GM19240 (cell line): ENCODE measurements around the gene TMEM135.
"Not testable (repeated sequence)": the region's sequence is repeated elsewhere in the genome, so short reads cannot be mapped to it uniquely, and the experiment has no call there.

Experiments used
- DNase-seq: peaks from one replicate; pipeline ENCODE4 v3.0.0; 2011; ENCODE audit warnings: low spot score; ENCODE audit not compliant: insufficient read length

TMEM135 gene

DNA sequence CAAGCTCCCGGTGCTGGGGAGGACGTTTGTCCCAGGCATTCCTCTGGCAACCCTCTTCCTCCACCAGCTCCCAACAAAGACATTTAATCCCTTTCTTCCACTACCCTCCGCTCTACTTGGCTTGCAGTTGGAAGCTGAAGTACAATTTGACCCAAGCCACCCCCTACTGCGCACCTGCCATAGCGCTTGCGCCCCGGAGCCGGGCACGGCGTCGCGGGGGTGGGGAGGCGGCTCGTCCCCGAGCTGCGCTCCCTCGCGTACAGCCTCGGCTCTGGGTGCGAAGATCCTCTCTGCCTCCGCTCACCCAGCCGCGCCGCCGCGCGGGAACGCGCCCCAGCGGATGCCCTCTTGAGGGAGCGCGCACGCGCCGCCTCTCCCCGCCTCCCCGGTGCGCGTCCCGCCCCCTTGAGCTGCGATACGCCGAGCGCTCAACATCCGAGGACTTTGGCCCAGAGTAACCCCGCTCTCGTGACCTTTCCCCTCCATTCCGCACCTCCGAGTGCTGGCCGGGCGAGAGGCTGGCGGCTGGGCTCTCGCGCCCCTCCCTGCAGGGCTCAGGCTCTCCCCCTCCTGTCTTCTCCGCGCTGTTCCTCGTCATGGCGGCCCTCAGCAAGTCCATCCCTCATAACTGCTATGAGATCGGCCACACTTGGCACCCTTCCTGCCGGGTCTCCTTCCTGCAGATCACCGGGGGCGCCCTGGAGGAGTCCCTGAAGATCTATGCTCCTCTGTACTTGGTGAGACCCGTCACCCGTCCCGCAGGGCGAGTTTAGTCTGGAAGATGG lies at the start of gene TMEM135:
Gene TMEM135, plus strand, starts transcription at position 485 of the 785 bp plus-strand sequence. Its CDS starts 112 bp downstream, at position 597.
- peak; percentile 92 for DNase-seq

DNA sequence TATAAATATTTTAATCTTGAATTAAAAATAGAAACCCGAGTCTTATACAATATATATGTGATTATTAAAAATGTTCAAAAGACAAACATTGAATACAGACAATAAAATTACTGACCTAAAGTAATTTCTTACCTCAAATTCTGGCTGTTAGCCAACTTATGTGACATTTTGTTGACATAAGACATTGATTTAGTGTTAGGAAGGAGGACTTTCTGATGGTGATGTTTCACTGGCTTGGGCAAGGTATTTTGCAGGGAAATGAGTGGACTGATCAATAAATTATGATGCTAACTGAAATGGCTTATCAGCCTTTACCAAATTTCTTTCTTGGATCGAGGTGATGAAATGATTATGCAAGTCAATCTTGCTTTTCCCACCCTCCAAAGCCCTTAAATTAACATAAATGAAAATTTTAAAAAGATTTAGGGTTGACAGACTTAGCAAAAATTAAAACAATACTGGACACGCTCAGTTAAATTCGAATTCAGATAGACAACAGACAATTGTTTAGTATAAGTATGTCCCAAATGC lies 49.3 kb upstream of the TMEM135 start:
- no peak for DNase-seq

DNA sequence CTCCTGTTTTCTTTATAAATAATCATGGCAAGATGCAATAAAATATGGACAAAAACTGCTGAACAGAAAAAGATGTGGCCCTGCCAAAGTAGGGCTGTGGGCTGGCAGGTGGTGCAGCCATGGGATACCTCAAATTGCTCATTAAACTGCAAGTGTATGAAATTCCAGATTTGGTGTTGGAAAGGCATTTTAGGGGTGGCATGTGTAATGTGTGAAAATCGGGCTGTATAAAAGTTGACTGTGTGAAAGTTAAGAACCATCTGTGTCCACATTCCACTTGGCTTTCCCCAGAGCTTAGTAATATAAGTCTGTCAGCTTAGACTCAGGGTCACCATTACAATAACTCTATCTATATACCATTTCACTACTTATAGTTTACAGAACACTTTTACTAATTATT lies 47.7 kb upstream of the TMEM135 start:
- no peak for DNase-seq

DNA sequence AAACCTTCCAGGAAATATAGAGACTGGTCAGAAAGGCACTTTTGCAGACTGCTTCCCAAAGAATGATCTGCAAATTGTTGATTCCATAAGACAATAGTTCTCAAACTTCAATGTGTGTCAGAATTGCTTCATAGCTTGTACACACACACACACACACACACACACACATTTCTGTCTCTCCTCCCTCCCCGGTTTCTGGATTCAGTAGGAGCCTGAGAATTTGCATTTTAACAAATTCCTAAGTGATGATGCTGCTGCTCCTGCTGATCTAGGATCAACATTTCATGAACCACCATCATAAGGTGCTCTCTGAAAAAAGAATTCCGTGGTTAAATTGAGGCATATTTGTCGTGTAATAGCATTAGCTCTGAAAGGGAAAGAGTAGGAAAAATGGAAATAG lies 47.2 kb upstream of the TMEM135 start:
- no peak for DNase-seq

DNA sequence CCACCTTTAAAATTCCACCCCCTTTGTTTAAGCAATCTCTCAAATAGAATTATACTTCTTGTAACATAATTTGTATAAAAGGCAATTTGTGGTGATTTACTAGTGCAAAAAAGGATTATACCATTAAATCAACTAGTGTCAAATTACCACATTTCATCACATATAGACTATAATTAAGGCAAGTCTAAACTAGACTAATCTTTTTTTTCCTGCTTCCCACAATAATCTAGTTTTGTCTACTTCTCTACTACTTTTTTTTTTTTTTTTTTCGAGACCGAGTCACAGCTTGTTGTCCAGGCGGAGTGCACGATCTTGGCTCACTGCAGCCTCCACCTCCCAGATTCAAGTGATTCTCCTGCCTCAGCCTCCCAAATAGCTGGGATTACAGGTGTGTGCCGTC lies 46.4 kb upstream of the TMEM135 start:
- no peak for DNase-seq

DNA sequence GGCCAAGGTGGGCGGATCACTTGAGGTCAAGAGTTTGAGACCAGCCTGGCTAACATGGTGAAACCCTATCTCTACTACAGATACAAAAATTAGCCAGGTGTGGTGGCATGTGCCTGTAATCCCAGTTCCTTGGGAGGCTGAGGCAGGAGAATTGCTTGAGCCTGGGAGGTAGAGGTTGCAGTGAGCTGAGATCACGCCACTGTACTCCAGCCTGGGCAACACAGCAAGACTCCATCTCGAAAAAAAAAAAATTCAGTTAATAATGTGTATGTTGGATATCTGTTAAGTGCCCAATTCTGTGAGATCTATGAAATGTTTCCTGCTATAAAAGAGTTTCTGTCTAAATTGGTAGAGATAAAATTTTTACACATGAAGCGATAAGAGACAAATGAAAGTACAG lies 45.4 kb upstream of the TMEM135 start:
- DNase-seq = not testable (repeated sequence)

DNA sequence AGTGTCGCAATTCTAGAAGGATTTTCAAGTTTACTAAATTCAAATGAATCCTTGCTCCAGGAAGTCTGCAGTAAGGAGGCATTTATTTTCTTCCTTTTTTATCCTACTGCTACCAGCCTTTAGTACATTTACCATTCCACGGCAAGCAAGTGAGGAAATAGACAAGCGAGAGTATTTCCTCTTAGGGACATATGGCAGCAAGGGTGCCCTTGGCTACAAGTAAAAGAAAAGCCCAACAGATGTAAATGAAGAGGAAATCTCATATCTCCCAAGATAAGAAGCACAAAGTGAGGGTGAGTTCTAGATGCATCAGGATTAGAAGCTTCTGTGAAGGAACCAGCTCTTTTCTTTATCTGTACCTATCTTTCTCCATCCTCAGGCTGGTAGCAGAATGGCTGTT lies 44.7 kb upstream of the TMEM135 start:
- DNase-seq = no peak

DNA sequence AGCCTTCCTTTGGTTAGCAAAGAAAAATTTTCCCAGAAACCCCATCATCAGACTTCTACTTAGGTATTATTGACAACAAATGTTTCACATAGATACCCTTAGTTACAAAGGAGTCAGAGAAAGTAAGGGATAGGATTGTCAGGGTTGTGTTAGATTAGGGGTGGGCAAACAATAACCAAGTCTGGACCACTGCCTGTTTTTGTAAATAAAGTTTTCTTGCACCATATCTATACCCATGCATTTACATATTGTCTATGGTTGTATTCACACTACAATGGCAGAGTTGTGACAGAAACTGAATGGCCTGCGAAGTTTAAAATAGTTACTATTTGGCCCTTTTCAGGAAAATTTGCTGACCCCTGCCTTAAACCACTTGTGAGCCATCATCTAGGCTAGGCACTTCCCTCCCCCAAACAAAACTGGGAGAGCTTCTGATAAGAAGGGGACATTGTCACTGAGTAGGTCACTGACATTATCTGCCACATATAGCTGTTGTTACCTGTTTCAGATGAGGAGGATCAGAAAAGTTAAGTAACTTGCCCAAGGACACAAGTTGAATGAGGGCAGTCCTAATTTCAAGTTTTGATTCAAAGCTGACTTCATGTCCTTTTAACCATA lies 40.7 kb upstream of the TMEM135 start:
- no peak for DNase-seq

DNA sequence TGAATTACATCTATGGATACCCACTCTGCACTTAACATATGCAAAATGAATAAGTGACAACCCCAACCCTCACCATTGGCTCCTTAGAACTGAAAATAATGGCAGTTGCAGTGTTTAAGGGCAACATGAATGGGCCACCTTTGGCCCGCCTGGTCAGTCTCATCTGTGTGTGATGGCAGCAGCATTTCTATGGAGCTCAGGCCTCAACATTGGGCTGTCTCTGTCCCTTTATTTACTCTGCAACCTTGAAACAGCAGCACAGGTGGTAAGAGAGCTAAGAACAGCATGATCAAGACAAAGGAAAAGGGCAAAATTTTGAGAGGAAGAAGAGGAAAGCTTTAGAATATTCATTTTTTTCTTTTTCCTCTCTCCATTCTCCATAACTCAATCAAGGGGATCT lies 38.3 kb upstream of the TMEM135 start:
- no peak for DNase-seq

DNA sequence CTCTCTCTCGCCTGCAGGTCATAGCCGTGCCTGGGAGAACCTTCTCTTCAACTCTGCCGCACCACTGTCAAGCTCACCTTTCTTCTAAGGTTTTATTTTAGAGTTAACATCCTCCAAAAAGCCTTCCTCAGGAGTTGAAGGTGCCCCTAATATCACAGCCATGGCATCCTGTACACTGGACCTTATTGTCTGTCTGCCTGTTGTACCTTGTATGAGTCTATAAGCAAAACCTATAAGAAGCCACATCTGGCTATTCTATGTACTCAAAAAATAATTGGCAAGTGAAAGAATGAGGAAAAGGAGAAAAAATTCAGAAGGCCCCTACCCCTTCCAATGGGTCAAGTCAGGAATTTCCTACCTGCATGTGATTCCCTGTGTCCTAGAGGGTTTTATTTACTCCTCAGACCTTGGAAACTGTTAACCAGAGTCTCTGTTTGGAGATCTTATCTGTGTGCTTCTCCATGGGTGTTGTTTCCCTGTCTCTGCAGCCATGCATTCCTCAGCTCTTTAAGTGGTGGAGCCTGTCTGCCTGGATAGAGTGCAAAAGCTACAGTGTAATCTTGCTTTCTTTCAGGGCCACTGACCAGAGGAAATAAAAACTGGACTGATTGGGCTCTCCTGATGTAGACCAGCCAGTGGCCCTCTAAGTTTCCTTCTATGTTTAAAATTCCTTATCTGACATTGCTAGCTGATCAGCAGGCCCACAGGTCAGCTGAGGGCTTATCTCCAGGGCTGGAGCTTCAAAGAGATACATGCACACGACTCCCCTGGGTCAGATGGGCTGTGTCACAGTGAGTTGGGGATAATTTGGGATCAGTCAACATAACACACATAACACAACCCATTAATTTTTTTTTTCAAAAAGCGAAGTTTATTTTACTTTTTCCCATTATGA lies 37.6 kb upstream of the TMEM135 start:
- DNase-seq = no peak

DNA sequence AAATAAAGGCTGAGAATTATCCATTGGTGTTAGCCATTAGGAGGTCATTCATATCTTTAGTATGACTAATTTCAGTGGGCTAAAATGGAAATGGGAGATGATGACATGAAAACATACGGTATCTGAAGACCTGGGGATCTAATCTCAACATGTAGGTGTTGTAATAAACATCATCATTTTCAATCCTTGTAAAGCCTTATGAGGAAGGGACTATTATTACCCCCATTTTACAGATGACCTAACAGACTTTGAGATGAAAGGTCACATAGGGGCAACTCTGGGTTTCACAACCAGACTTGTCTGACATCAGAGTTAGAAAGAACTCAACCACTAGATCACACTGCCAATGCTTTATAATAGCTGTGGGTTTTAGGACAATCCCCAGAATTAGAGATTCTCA lies 34.8 kb upstream of the TMEM135 start:
- DNase-seq = no peak

DNA sequence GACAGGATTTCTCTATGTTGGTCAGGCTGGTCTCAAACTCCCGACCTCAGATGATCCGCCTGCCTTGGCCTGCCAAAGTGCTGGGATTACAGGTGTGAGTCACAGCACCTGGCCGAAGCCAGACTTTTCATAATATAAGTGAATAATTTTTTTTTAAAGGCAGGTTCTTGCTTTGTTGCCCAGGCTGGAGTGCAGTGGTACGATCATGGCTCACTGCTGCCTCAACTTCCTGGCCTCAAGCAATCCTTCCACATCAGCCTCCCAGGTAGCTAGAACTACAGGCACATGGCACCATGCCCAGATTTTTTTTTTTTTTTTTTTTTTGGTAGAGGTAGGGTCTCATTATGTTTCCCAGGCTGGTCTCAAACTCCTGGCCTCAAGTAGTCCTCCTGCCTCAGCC lies 33.5 kb upstream of the TMEM135 start:
- DNase-seq = not testable (repeated sequence)

DNA sequence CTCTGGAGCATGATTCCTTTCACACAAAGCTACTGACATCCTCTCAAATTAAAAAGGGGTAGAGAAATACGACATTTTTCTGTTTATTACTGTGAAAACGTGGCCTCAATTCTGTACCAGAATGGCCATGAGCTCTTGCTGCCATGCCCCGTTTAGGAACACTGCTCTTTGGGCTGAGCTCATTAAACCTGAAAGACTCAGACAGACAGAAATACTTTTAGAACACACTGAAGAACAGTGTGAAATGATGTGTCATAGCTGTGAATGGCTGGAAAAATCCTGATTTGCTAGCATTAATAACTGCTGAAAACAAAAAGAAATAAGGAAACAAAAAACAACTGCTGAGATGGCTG lies 32.2 kb upstream of the TMEM135 start:
- DNase-seq = no peak

DNA sequence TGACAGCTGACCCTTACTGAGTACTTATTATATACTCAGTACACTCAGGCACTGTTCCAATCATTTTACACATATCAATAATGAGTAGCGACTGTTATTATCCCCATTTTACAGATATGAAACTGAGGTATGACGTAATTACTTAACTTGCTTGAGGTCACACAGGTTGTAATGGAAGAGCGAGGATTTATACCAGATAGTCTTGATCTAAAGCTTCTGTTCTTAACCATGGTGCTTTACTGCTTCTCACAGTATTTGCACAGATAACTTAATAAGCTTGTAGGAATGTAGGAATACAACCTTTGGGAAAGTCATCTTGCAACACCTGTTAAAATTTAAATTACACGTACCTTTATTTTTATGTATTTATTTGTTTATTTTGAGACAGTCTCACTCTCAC lies 31.7 kb upstream of the TMEM135 start:
- no peak for DNase-seq

DNA sequence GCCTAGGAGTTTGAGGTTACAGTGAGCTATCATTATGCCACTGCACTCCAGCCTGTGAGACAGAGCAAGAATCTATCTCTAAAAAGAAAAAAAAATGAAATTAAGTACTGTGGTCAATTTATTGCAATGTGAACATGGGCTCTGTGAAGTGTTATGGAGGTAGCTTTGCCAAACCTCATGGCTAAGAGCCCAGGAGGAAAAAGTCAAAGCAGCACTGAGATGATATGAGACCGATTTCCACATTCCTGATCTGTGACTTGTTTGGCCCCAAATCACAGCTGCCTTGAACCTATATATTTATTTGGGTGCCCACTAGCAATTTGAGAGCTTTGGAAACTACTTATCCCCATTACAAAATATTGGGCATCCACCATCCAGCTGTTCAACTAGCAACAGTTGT lies 29.8 kb upstream of the TMEM135 start:
- DNase-seq = no peak

DNA sequence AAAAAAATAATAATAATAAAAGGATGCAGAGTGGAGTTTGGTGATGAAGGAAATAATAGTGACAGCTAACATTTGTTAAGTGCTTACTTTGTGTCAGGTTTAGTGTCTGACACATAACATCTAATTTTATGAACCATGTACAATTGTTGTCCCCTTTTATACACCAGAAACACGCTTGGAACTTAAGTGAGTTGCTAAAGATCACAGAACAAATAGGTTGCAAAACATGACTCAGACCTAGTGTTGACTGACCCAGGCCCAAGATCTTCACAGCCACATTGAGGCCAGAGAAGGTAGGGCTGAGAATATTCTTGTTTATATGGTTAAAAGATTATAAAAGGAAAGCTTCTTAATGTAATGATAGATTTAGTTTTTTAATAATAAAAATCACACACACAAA lies 25.6 kb upstream of the TMEM135 start:
- DNase-seq = no peak

DNA sequence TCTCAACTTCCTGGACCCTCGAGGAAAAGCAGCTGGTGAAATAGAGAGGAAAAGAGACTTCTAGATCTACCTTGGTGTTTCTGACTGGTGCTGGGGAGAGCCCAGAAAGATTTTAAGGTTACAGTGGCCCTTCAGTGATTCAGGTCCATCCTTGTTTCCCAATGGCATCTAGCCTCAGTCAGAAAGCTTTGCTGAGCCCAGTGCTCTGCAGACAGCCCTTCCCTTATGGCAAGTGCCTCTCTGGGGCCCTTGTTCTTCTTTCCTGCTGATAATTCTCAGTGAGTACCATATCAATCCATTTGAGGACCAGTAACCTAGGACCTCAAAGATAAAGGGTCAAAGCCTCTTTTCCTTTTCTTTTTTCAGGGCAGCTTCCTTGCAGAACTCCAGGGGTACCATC lies 25.1 kb upstream of the TMEM135 start:
- no peak for DNase-seq

DNA sequence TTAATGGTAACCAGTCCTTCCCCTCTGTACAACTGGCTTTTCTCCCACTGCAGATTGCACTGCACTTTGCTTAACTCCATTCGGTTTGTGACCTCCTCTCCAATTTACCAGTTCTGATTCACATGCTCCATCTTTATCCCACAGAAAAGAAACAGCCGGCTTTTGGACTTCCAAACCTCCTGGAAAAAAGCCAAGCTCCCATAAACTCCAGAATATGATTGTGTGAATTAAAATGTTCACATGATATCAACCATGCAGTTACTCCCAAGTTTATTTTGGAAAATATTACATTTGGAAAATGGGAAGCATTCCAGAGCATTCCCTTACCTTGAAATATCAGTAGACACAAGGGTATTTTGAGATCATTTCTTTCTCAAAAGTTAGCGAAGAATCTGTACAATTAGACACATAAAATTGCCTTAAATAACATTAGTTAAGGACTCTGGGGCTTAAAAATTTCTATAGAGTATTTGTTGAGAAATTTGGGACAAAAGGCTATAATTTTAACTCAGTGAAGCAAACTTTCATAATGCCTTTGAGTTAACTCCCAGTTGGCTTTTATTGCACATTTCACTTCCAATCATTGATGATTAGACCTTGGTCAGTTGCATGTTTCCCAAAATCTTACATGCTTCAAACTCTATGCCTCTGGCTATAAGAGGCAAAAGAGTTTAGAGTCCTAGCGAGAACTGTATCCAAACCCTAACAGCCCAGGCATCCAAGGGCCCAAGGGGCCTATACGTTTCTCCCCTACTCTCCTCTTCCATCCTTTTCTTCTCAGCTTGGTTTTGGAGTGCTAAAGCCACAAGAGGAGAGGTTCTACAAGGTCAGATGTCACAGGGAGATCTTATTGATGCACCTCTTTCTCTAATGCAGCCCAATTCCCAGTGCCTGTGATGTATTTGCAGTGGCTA lies 23.6 kb upstream of the TMEM135 start:
- no peak for DNase-seq

DNA sequence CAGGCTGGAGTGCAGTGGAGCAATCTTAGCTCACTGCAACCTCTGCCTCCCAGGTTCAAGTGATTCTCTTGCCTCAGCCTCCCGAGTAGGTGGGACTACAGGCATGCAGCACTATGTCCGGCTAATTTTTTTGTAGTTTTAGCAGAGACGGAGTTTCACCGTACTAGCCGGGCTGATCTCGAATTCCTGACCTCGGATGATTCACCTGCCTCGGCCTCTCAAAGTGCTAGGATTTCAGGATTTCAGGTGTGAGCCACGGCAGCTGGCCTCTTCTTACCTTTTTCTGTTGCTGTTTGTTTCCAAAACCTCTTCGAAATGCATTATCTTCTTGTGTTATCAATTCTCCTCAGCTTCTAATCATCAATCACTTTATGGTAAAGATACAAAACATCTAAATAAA lies 22.1 kb upstream of the TMEM135 start:
- no peak for DNase-seq

DNA sequence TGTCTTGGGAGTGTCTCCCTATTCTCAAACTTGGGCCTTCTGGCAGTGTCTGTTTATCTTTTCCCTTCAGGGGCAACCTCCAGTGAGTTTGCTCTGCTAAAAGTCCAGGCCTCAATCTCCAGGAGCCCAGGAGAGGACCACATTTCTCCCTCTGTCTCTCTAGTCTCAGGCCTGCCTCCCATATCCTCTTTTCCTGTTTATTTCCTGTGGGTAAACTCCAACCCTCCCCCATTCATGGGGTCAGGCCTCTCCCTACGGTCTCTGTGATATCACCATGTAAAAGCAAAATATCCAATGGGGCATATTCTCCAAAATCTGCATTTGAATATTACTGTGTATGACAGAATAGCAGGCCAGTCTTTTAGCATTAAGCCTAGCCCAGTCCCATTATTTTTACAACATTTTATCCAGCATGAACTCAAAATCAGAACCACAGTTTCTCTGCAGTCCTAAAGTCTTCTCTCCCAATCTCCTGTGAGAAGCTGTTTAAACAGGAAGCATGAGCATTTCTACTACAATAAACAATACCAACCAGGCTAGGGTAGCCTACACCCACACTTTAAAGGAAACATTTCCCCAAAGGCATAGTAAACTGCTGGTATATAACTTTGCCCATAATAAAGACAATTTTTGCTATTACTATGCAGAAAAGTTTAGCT lies 18.0 kb upstream of the TMEM135 start:
- no peak for DNase-seq
